ENCODE results near the gene UCHL1. TPM values are rescaled to one million over a fixed set of nuclear protein-coding genes. Genes with fewer than 3 reads are reported as not detected.
A peak's percentile ranks its signal among the peaks of the same experiment; 100 is the strongest.

Gene UCHL1
- total and polyA plus RNA-seq, 10 of the 15 experiments (the other 5 are each of a cell fraction or from before 2014, with no cell fraction given) = 0.29 to 178 (median 125) TPM

- FAIRE-seq (peak; percentile 85), DNase-seq (ENCODE audit: low read depth, low spot score) (peak; percentile 70), ATAC-seq (peak; percentile 65)
- Histone ChIP-seq H3K9ac (ENCODE audit: control insufficient read depth, insufficient read depth, low read length) (peak overlapping the region; percentile 74), H3K36me3 (ENCODE audit: control insufficient read depth in 2 of 2, insufficient read depth in 2 of 2, low read length in 1 of 2) (no peaks in the 10 kb centered on the region), H3K27me3 (replicated peaks in 1 of 2; ENCODE audit: control insufficient read depth in 2 of 2, insufficient read depth in 2 of 2, low read length in 1 of 2) (no peaks in the 10 kb centered on the region), H3K79me2 (ENCODE audit: control insufficient read depth, insufficient read depth, low read length) (peaks cover 47% of the 10 kb centered on the region), H3K4me1 (ENCODE audit: control insufficient read depth, insufficient read depth, low read length) (no peaks in the 10 kb centered on the region; the same call in 1 of the 2 replicates), H2AFZ (ENCODE audit: control insufficient read depth, low read depth, low read length) (peak overlapping the region; percentile 88), H3K27ac (ENCODE audit: control insufficient read depth, insufficient read depth) (peak overlapping the region; percentile 24; the same call in 1 of the 2 replicates), H3K4me3 (peak overlapping the region; percentile 83), H4K20me1 (ENCODE audit: control insufficient read depth, insufficient read depth) (peaks cover 2% of the 10 kb centered on the region; the same call in 1 of the 2 replicates), H3K9me3 (replicated peaks; ENCODE audit: control insufficient read depth, insufficient read depth, low read length) (no peaks in the 10 kb centered on the region), H3K4me2 (ENCODE audit: control insufficient read depth, insufficient read depth) (peak overlapping the region; percentile 85)
- in situ Hi-C loops (cut with MboI) (loop anchor here (10.0 kb wide), 1 partner anchor 478 kb away; no protein-coding TSS in a partner anchor), intact Hi-C loops (cut with micrococcal nuclease; ENCODE audit: unreplicated experiment) (loop anchor here (1.0 to 10.0 kb wide), 6 partner anchors 65 to 478 kb away; no protein-coding TSS in a partner anchor)
- ChIA-PET POLR2A (interaction anchor here (0.7 to 1.3 kb wide), 3 partner anchors 141 to 232 kb away, joined by 3 to 5 read pairs (median 4); no protein-coding TSS in a partner anchor), SMC1A (ENCODE audit: uncharacterized antibody, unreplicated experiment) (interaction anchor here (0.6 to 18.1 kb wide), 32 partner anchors 8 to 287 kb away, joined by 3 to 362 read pairs (median 5); no protein-coding TSS in a partner anchor), CTCF (interaction anchor here (0.6 to 18.7 kb wide), 33 partner anchors 8 to 315 kb away, joined by 3 to 567 read pairs (median 4); no protein-coding TSS in a partner anchor), RAD21 (ENCODE audit: unreplicated experiment) (interaction anchor here (0.6 to 11.9 kb wide), 24 partner anchors 9 to 288 kb away, joined by 3 to 262 read pairs (median 5); no protein-coding TSS in a partner anchor)
- TSS peak; percentile 48 for BruUV-seq (replicated peaks)
- WGBS (ENCODE audit: insufficient coverage, insufficient replicate concordance, low lambda C conversion rate, missing lambda C conversion rate) = 14% methylated on average over 12 of the region's 12 CpGs
- TF ChIP-seq SPI1 (IDR thresholded peaks at IDR 0.05; ENCODE audit: borderline replicate concordance, insufficient read depth, low read depth, low read length) = peak; percentile 35; the same call in 1 of the 2 replicates
- peak; percentile 53; the same call in 1 of the 2 replicates for TF ChIP-seq FOXM1 (IDR thresholded peaks at IDR 0.05; ENCODE audit: low read depth, low read length)
- TF ChIP-seq EED (IDR thresholded peaks at IDR 0.05; ENCODE audit: low read depth) = 0 out of 2 replicates have a peak, but pooled peaks have one; percentile 31
- TF ChIP-seq ZNF24 (IDR thresholded peaks at IDR 0.05) = 0 out of 2 replicates have a peak, but pooled peaks have one; percentile 36
- 0 out of 3 replicates have a peak, but pooled peaks have one; percentile 48 for TF ChIP-seq POU2F2 (IDR thresholded peaks at IDR 0.05; ENCODE audit: borderline replicate concordance, low read depth, low read length)
- TF ChIP-seq SMARCA5 (IDR thresholded peaks at IDR 0.05) = peak; percentile 89; the same call in 1 of the 2 replicates
- peak; percentile 84 for TF ChIP-seq SMC3 (IDR thresholded peaks at IDR 0.05; ENCODE audit: borderline replicate concordance, low read length)
- TF ChIP-seq RAD21 (IDR thresholded peaks at IDR 0.05; ENCODE audit: insufficient read depth, low read depth, low read length) = peak; percentile 90
- peak; percentile 65 for TF ChIP-seq RUNX3 (IDR thresholded peaks at IDR 0.05; ENCODE audit: low read length)
- TF ChIP-seq IRF4 (IDR thresholded peaks at IDR 0.05; ENCODE audit: low read depth, low read length) = peak; percentile 54; the same call in 1 of the 2 replicates
- peak; percentile 42 for TF ChIP-seq RELA (IDR thresholded peaks at IDR 0.05; ENCODE audit: borderline replicate concordance, partially characterized antibody)
- TF ChIP-seq ZNF274 (IDR thresholded peaks at IDR 0.05; ENCODE audit: insufficient read depth, insufficient read length) = no peak
- peak; percentile 68 to 87 (median 80); a peak in 5 of 6 replicates for TF ChIP-seq CTCF (IDR thresholded peaks at IDR 0.05 in 2 of 3, conservative IDR thresholded peaks at IDR 0.05 in 1 of 3; ENCODE audit: control insufficient read depth in 2 of 3, extremely low read depth in 1 of 3, insufficient read depth in 1 of 3, low read depth in 3 of 3, low read length in 3 of 3)
- TF ChIP-seq ZNF207 (IDR thresholded peaks at IDR 0.05; ENCODE audit: borderline replicate concordance) = no peak
- 0 out of 2 replicates have a peak, but pooled peaks have one; percentile 45 for TF ChIP-seq MLLT1 (IDR thresholded peaks at IDR 0.05)
- no peak for TF ChIP-seq ETV6 (conservative IDR thresholded peaks at IDR 0.05 in 1 of 2, IDR thresholded peaks at IDR 0.05 in 1 of 2; ENCODE audit: borderline replicate concordance in 1 of 2, low read depth in 1 of 2)
- no peak for TF ChIP-seq TBL1XR1 (IDR thresholded peaks at IDR 0.05; ENCODE audit: low read depth, low read length)
- TF ChIP-seq YY1 (IDR thresholded peaks at IDR 0.05; ENCODE audit: low read depth, low read length) = peak; percentile 62; the same call in 1 of the 2 replicates
Measured at GRCh38 chr4:41212616-41213203, 44.0 kb upstream of the UCHL1 start.

All from GM12878 (cell line).